GM12878 (cell line): ENCODE measurements around the gene ADCY2. TPM values are rescaled to one million over a fixed set of nuclear protein-coding genes. Genes with fewer than 3 reads are reported as not detected.

Experiments used
- ATAC-seq: fragments of 200-7000 bp; cut with Tn5 transposase; 3 replicates; pipeline ENCODE4 v1.9.1; 2020; ENCODE audit warnings: mild to moderate bottlenecking, moderate library complexity
- BruUV-seq: library from RNA; stranded (reverse); fragments of 400-500 nt; replicated peaks from 2 replicates; lab custom pipeline; 2021; lab: Mats Ljungman, UMichigan
- CTCF ChIA-PET: fragments of 300-600 bp; sonication (Branson Sonifier 250); formaldehyde crosslinking; extraction: SDS; loops from one replicate; lab custom pipeline; 2021; ENCODE audit warnings: inconsistent platforms; lab: Yijun Ruan, JAX
- POLR2A ChIA-PET: fragments of 350-600 bp; formaldehyde crosslinking; extraction: SDS; loops from one replicate; lab custom pipeline; 2021; ENCODE audit warnings: inconsistent platforms; lab: Charles Lee
- RAD21 ChIA-PET: fragments of 300-600 bp; sonication (Branson Sonifier 250); formaldehyde crosslinking; loops from one replicate; lab custom pipeline; 2023; ENCODE audit warnings: antibody characterized with exemption; ENCODE audit not compliant: unreplicated experiment; lab: Charles Lee
- SMC1A ChIA-PET: fragments of 300-600 bp; sonication (Branson Sonifier 250); formaldehyde crosslinking; loops from one replicate; lab custom pipeline; 2023; ENCODE audit not compliant: unreplicated experiment, uncharacterized antibody; lab: Charles Lee
- DNase-seq: peaks from one replicate; pipeline ENCODE4 v3.0.0-alpha.2; 2011; ENCODE audit warnings: low read depth, low spot score
- FAIRE-seq: peaks from 3 replicates; lab custom pipeline; 2011; peaks lifted over from hg19 to GRCh38; lab: Jason Lieb, UNC
- H2AFZ ChIP-seq: 2 replicates; pipeline ENCODE4 v1.6.0; 2011; ENCODE audit warnings: low read depth, low read length, control low read depth; ENCODE audit not compliant: control insufficient read depth
- H3K27ac ChIP-seq: 2 replicates; pipeline ENCODE4 v1.5.1; 2011; ENCODE audit warnings: control low read depth; ENCODE audit not compliant: control insufficient read depth, insufficient read depth
- H3K27me3 ChIP-seq, 2 experiments: replicated peaks in 1 of 2; 2 replicates each; pipeline versions ENCODE4 v1.6.0 to v1.6.1; 2011; ENCODE audit warnings: low read length in 1 of 2; ENCODE audit not compliant: control insufficient read depth in 2 of 2, insufficient read depth in 2 of 2
- H3K36me3 ChIP-seq, 2 experiments: 2 replicates each; pipeline ENCODE4 v1.5.1; 2011; ENCODE audit warnings: low read length in 1 of 2; ENCODE audit not compliant: control insufficient read depth in 2 of 2, insufficient read depth in 2 of 2
- H3K4me1 ChIP-seq: 2 replicates; pipeline ENCODE4 v1.6.1; 2011; ENCODE audit warnings: mild to moderate bottlenecking, low read length, moderate library complexity, mixed read lengths; ENCODE audit not compliant: control insufficient read depth, insufficient read depth
- H3K4me2 ChIP-seq: 2 replicates; pipeline ENCODE4 v1.6.0; 2011; ENCODE audit warnings: control low read depth; ENCODE audit not compliant: control insufficient read depth, insufficient read depth
- H3K4me3 ChIP-seq: fragments of 200-600 bp; sonication (generic); 2 replicates; pipeline ENCODE4 v1.5.1; 2016
- H3K79me2 ChIP-seq: 2 replicates; pipeline ENCODE4 v1.6.0; 2011; ENCODE audit warnings: low read length; ENCODE audit not compliant: control insufficient read depth, insufficient read depth
- H3K9ac ChIP-seq: 2 replicates; pipeline ENCODE4 v1.8.0; 2011; ENCODE audit warnings: low read length, control low read depth, mixed read lengths; ENCODE audit not compliant: control insufficient read depth, insufficient read depth
- H3K9me3 ChIP-seq: replicated peaks from 3 replicates; pipeline ENCODE4 v1.5.1; 2011; ENCODE audit warnings: mild to moderate bottlenecking, low read length; ENCODE audit not compliant: control insufficient read depth, insufficient read depth
- H4K20me1 ChIP-seq: 2 replicates; pipeline ENCODE4 v1.6.0; 2011; ENCODE audit not compliant: control insufficient read depth, insufficient read depth
- CBX3 ChIP-seq: fragments of 200-600 bp; sonication (generic); IDR thresholded peaks from 2 replicates; pipeline ENCODE4 v1.6.1; 2016; ENCODE audit warnings: low read depth, borderline replicate concordance
- FOXK2 ChIP-seq: fragments of 450-650 bp; IDR thresholded peaks from 2 replicates; pipeline ENCODE4 v1.6.1; 2017; ENCODE audit warnings: mild to moderate bottlenecking, moderate library complexity
- HDAC2 ChIP-seq: fragments of 200-600 bp; sonication (generic); IDR thresholded peaks from 2 replicates; pipeline ENCODE4 v1.6.1; 2017
- JUND ChIP-seq: IDR thresholded peaks from 2 replicates; pipeline ENCODE4 v1.6.1; 2012; ENCODE audit warnings: low read depth, mild to moderate bottlenecking, low read length, improper control_type of control experiment, moderate library complexity
- MTA2 ChIP-seq: fragments of 450-650 bp; IDR thresholded peaks from 2 replicates; pipeline ENCODE4 v1.6.1; 2016; ENCODE audit warnings: low read depth, mild to moderate bottlenecking, moderate library complexity
- NFYA ChIP-seq: IDR thresholded peaks from 2 replicates; pipeline ENCODE4 v1.6.1; 2011; ENCODE audit warnings: low read depth, mild to moderate bottlenecking, low read length, improper control_type of control experiment, borderline replicate concordance
- NFYB ChIP-seq: IDR thresholded peaks from 2 replicates; pipeline ENCODE4 v1.6.1; 2011; ENCODE audit warnings: low read depth, mild to moderate bottlenecking, low read length, improper control_type of control experiment, moderate library complexity; ENCODE audit not compliant: insufficient read depth
- PML ChIP-seq: IDR thresholded peaks from 2 replicates; pipeline ENCODE4 v1.6.1; 2012; ENCODE audit warnings: low read length, inconsistent platforms
- RAD51 ChIP-seq: fragments of 450-650 bp; IDR thresholded peaks from 2 replicates; pipeline ENCODE4 v1.6.1; 2016; ENCODE audit warnings: moderate library complexity, mild to moderate bottlenecking, inconsistent platforms
- RB1 ChIP-seq: fragments of 450-650 bp; formaldehyde crosslinking; IDR thresholded peaks from 2 replicates; pipeline ENCODE4 v1.6.1; 2017; ENCODE audit warnings: mild to moderate bottlenecking, borderline replicate concordance
- REST ChIP-seq: IDR thresholded peaks from 2 replicates; pipeline ENCODE4 v1.6.1; 2012; ENCODE audit warnings: mild to moderate bottlenecking, low read depth, low read length
- SIN3A ChIP-seq: IDR thresholded peaks from 2 replicates; pipeline ENCODE4 v1.6.1; 2012; ENCODE audit warnings: low read depth, low read length, improper control_type of control experiment
- SMAD1 ChIP-seq: fragments of 450-650 bp; IDR thresholded peaks from 2 replicates; pipeline ENCODE4 v1.6.1; 2018; ENCODE audit warnings: mild to moderate bottlenecking, low read depth; ENCODE audit not compliant: partially characterized antibody
- SPI1 ChIP-seq: IDR thresholded peaks from 2 replicates; pipeline ENCODE4 v1.6.1; 2011; ENCODE audit warnings: low read depth, mild to moderate bottlenecking, low read length, moderate library complexity, borderline replicate concordance; ENCODE audit not compliant: insufficient read depth
- SREBF1 ChIP-seq: IDR thresholded peaks from 2 replicates; pipeline ENCODE4 v1.6.1; 2012; ENCODE audit warnings: mild to moderate bottlenecking, low read length
- WGBS: methylation state at CpG from one replicate; pipeline ENCODE4 v1.1.6; 2016; ENCODE audit warnings: low lambda C conversion rate; ENCODE audit not compliant: insufficient replicate concordance, insufficient coverage; ENCODE audit errors: missing lambda C conversion rate; 5-methylcytosine and 5-hydroxymethylcytosine counted together
- in situ Hi-C: fragments of 300-500 bp; cut with MboI; formaldehyde crosslinking; loops from 9 replicates; pipeline ENCODE4 v1.14.3; 2018; ENCODE audit warnings: mixed read lengths
- intact Hi-C: fragments of 100-400 bp; cut with micrococcal nuclease; formaldehyde crosslinking; loops from one replicate; pipeline ENCODE4 v1.14.2; 2022; ENCODE audit not compliant: unreplicated experiment
- polyA plus RNA-seq, 11 experiments: library from polyadenylated mRNA; depleted of rRNA in 4 of 11; unstranded in 6 of 11; stranded (reverse) in 5 of 11; fragments of >200 nt; fragmentation: Nextera tagmentation in 4 of 11; fragmentation: Illumina TruSeq in 1 of 11; extraction: Ambion mirVana in 4 of 11; extraction: Trizol in 1 of 11; gene quantifications; 1 replicate in 1 of 11; 2 replicates in 10 of 11; pipeline versions ENCODE4 v1.2.1 to v1.2.3, GENCODE V29; 2011 to 2016; ENCODE audit warnings: inconsistent platforms in 2 of 11, missing spikeins in 2 of 11, low read depth in 1 of 11
- total RNA-seq, 4 experiments: library from RNA; depleted of rRNA in 3 of 4; stranded (reverse); fragments of >200 nt in 3 of 4; fragmentation: Illumina TruSeq in 1 of 4; extraction: Trizol in 1 of 4; gene quantifications; 2 replicates each; pipeline versions ENCODE4 v1.2.1 to v1.2.3, GENCODE V29; 2013 to 2021
- TF ChIP-seq, protein P1 (sequence below): fragments of 450-650 bp; IDR thresholded peaks from 2 replicates; pipeline ENCODE4 v1.6.1; 2017; ENCODE audit warnings: borderline replicate concordance

ADCY2 gene
- total and polyA plus RNA-seq, 10 of the 15 experiments (the other 5 are each of a cell fraction or from before 2014, with no cell fraction given): 0.07 to 0.26 TPM; not detected in 8

- Histone ChIP-seq H3K4me1 (no peaks in the 10 kb centered on the region), H3K27me3 (no peaks in the 10 kb centered on the region), H3K27ac (no peak overlapping the region), H3K79me2 (no peaks in the 10 kb centered on the region), H3K4me2 (no peak overlapping the region), H3K9me3 (no peaks in the 10 kb centered on the region), H3K4me3 (no peak overlapping the region), H3K9ac (no peak overlapping the region), H4K20me1 (no peaks in the 10 kb centered on the region), H3K36me3 (no peaks in the 10 kb centered on the region), H2AFZ (no peak overlapping the region)
- in situ Hi-C loops: no loop called here
- 17% methylated on average over 2 of the region's 2 CpGs for WGBS
- ChIA-PET RAD21 (no interaction called here), POLR2A (no interaction called here), CTCF (no interaction called here), SMC1A (no interaction called here)
- TF ChIP-seq MTA2 (no peak), SREBF1 (no peak), RAD51 (no peak), NFYB (no peak)
- ATAC-seq (no peak), FAIRE-seq (no peak), DNase-seq (no peak)
- no TSS peak for BruUV-seq
- intact Hi-C loops: no loop called here
Observed at GRCh38 chr5:7616897-7617296, 221.0 kb downstream of the ADCY2 start.

- 0% methylated on average over 2 of the region's 2 CpGs for WGBS
- POLR2A ChIA-PET: no interaction called here
- BruUV-seq: no TSS peak
- TF ChIP-seq NFYA (no peak), PML (no peak), FOXK2 (no peak), RB1 (no peak), SPI1 (no peak), SMAD1 (no peak), SIN3A (no peak), HDAC2 (no peak), CBX3 (no peak), REST (no peak), JUND (no peak)
- TF ChIP-seq, protein P1, sequence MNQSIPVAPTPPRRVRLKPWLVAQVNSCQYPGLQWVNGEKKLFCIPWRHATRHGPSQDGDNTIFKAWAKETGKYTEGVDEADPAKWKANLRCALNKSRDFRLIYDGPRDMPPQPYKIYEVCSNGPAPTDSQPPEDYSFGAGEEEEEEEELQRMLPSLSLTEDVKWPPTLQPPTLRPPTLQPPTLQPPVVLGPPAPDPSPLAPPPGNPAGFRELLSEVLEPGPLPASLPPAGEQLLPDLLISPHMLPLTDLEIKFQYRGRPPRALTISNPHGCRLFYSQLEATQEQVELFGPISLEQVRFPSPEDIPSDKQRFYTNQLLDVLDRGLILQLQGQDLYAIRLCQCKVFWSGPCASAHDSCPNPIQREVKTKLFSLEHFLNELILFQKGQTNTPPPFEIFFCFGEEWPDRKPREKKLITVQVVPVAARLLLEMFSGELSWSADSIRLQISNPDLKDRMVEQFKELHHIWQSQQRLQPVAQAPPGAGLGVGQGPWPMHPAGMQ: no peak
Observed at GRCh38 chr5:7622498-7622897, 226.6 kb downstream of the ADCY2 start.

More at GRCh38 chr5:7622498-7622897, 226.6 kb downstream of the ADCY2 start:
- no peak for ATAC-seq
- DNase-seq: no peak
- intact Hi-C loops: no loop called here
- Histone ChIP-seq H4K20me1 (no peaks in the 10 kb centered on the region), H3K36me3 (no peaks in the 10 kb centered on the region), H3K9me3 (no peaks in the 10 kb centered on the region), H3K4me2 (no peak overlapping the region), H3K4me1 (no peaks in the 10 kb centered on the region), H2AFZ (no peak overlapping the region), H3K79me2 (no peaks in the 10 kb centered on the region), H3K9ac (no peak overlapping the region), H3K27ac (no peak overlapping the region), H3K4me3 (no peak overlapping the region), H3K27me3 (no peaks in the 10 kb centered on the region)
- no peak for FAIRE-seq
- RAD21 ChIA-PET: no interaction called here
- SMC1A ChIA-PET: no interaction called here
- CTCF ChIA-PET: no interaction called here
- in situ Hi-C loops: no loop called here
